ENCODE results near the gene ATP9A. TPM values are rescaled to one million over a fixed set of nuclear protein-coding genes. Genes with fewer than 3 reads are reported as not detected.

ATP9A gene
- polyA plus RNA-seq, 1 of the 3 experiments (the other 2 are of a cell fraction), result 11.0 TPM

DNA sequence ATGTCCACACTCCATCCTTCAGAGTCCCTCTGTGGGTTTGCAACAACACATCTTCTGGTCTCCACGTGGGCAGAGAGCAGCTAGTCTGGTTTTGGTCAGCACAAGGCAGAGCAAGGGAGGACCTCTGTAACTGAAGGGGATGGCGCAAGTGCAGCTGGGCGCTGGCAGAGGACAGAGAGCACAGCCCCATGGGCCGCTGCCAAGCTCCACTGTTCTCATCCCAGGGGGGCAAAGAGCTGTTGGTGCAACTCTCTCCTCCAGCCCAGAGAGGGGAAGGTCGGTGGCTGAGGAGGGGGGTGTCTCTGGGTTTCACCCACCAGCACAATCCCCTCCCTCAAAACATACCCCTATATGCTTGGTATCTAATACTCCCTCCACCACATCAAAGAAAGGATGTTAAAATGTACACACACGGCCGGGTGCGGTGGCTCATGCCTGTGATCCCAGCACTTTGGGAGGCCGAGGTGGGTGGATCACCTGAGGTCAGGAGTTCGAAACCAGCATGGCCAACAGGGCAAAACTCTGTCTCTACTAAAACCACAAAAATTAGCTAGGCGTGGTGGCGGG lies 9.1 kb downstream of the ATP9A start (continued):
- TF ChIP-seq, protein P1, sequence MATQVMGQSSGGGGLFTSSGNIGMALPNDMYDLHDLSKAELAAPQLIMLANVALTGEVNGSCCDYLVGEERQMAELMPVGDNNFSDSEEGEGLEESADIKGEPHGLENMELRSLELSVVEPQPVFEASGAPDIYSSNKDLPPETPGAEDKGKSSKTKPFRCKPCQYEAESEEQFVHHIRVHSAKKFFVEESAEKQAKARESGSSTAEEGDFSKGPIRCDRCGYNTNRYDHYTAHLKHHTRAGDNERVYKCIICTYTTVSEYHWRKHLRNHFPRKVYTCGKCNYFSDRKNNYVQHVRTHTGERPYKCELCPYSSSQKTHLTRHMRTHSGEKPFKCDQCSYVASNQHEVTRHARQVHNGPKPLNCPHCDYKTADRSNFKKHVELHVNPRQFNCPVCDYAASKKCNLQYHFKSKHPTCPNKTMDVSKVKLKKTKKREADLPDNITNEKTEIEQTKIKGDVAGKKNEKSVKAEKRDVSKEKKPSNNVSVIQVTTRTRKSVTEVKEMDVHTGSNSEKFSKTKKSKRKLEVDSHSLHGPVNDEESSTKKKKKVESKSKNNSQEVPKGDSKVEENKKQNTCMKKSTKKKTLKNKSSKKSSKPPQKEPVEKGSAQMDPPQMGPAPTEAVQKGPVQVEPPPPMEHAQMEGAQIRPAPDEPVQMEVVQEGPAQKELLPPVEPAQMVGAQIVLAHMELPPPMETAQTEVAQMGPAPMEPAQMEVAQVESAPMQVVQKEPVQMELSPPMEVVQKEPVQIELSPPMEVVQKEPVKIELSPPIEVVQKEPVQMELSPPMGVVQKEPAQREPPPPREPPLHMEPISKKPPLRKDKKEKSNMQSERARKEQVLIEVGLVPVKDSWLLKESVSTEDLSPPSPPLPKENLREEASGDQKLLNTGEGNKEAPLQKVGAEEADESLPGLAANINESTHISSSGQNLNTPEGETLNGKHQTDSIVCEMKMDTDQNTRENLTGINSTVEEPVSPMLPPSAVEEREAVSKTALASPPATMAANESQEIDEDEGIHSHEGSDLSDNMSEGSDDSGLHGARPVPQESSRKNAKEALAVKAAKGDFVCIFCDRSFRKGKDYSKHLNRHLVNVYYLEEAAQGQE (IDR thresholded peaks at IDR 0.05; ENCODE audit: low read depth, low read length), result no peak
- TF ChIP-seq SIN3A (IDR thresholded peaks at IDR 0.05; ENCODE audit: borderline replicate concordance, low read depth, low read length) (no peak), NFIC (IDR thresholded peaks at IDR 0.05; ENCODE audit: borderline replicate concordance) (no peak), TEAD4 (IDR thresholded peaks at IDR 0.05; ENCODE audit: borderline replicate concordance, insufficient read depth) (no peak)

DNA sequence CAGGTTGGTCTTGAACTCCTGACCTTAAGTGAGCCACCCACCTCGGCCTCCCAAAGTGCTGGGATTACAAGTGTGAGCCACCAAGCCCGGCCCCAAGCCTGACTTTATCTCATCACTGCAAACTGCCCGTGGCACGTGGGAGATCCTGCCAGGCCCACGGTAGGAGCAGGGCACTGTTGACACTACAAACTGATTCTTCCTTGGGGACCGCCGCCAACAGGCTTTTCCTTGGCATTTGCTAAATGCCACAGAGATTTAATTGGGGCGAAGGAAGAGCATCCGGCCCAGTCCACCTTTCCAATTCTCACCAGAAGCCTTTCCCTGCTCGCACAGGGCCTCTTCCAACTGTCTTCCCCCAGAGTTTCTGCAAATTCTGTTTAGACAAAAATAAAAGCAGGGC lies 11.0 kb downstream of the ATP9A start:
- no peak for DNase-seq
- TF ChIP-seq SMC3 (IDR thresholded peaks at IDR 0.05; ENCODE audit: low read depth, low read length) (no peak), SIN3A (IDR thresholded peaks at IDR 0.05; ENCODE audit: borderline replicate concordance, low read depth, low read length) (no peak), ELF1 (IDR thresholded peaks at IDR 0.05) (no peak), FOXM1 (IDR thresholded peaks at IDR 0.05; ENCODE audit: low read depth) (no peak), YY1 (IDR thresholded peaks at IDR 0.05; ENCODE audit: low read depth) (no peak), RXRA (IDR thresholded peaks at IDR 0.05; ENCODE audit: borderline replicate concordance, low read depth) (no peak), FOSL2 (IDR thresholded peaks at IDR 0.05; ENCODE audit: borderline replicate concordance, low read depth) (no peak), POLR2AphosphoS5 (IDR thresholded peaks at IDR 0.05; ENCODE audit: low read depth, low read length) (no peak), MXI1 (IDR thresholded peaks at IDR 0.05; ENCODE audit: low read depth, low read length) (no peak)
- TF ChIP-seq, protein P2, sequence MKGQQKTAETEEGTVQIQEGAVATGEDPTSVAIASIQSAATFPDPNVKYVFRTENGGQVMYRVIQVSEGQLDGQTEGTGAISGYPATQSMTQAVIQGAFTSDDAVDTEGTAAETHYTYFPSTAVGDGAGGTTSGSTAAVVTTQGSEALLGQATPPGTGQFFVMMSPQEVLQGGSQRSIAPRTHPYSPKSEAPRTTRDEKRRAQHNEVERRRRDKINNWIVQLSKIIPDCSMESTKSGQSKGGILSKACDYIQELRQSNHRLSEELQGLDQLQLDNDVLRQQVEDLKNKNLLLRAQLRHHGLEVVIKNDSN (IDR thresholded peaks at IDR 0.05; ENCODE audit: borderline replicate concordance, low read depth), result no peak
- TF ChIP-seq, protein P3, sequence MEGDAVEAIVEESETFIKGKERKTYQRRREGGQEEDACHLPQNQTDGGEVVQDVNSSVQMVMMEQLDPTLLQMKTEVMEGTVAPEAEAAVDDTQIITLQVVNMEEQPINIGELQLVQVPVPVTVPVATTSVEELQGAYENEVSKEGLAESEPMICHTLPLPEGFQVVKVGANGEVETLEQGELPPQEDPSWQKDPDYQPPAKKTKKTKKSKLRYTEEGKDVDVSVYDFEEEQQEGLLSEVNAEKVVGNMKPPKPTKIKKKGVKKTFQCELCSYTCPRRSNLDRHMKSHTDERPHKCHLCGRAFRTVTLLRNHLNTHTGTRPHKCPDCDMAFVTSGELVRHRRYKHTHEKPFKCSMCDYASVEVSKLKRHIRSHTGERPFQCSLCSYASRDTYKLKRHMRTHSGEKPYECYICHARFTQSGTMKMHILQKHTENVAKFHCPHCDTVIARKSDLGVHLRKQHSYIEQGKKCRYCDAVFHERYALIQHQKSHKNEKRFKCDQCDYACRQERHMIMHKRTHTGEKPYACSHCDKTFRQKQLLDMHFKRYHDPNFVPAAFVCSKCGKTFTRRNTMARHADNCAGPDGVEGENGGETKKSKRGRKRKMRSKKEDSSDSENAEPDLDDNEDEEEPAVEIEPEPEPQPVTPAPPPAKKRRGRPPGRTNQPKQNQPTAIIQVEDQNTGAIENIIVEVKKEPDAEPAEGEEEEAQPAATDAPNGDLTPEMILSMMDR (IDR thresholded peaks at IDR 0.05), result no peak
- TF ChIP-seq, protein P4, sequence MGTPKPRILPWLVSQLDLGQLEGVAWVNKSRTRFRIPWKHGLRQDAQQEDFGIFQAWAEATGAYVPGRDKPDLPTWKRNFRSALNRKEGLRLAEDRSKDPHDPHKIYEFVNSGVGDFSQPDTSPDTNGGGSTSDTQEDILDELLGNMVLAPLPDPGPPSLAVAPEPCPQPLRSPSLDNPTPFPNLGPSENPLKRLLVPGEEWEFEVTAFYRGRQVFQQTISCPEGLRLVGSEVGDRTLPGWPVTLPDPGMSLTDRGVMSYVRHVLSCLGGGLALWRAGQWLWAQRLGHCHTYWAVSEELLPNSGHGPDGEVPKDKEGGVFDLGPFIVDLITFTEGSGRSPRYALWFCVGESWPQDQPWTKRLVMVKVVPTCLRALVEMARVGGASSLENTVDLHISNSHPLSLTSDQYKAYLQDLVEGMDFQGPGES (IDR thresholded peaks at IDR 0.05; ENCODE audit: low read depth, low read length), result no peak
- TF ChIP-seq, protein P5, sequence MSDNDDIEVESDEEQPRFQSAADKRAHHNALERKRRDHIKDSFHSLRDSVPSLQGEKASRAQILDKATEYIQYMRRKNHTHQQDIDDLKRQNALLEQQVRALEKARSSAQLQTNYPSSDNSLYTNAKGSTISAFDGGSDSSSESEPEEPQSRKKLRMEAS (IDR thresholded peaks at IDR 0.05; ENCODE audit: low read depth), result no peak
- 83% methylated on average over 5 of the region's 10 CpGs for WGBS (ENCODE audit: low lambda C conversion rate)

More for the DNA sequence above, 11.0 kb downstream of the ATP9A start:
- Histone ChIP-seq H3K79me2 (ENCODE audit: insufficient read depth) (peaks cover 21% of the 10 kb centered on the region), H3K27me3 (ENCODE audit: insufficient read depth) (no peaks in the 10 kb centered on the region), H3K4me3 (ENCODE audit: low read depth in 2 of 2, low read length in 1 of 2) (no peak overlapping the region), H4K20me1 (ENCODE audit: insufficient read depth) (no peaks in the 10 kb centered on the region), H3K9me3 (no peaks in the 10 kb centered on the region), H3K4me2 (no peak overlapping the region), H3K36me3 (replicated peaks in 1 of 2; ENCODE audit: control insufficient read depth in 1 of 2, insufficient read depth in 2 of 2, low read length in 1 of 2) (no peaks in the 10 kb centered on the region), H3K9ac (no peak overlapping the region), H3F3A (replicated peaks; ENCODE audit: insufficient read depth) (peaks cover 16% of the 10 kb centered on the region), H3K27ac (ENCODE audit: low read depth in 2 of 2, low read length in 1 of 2) (no peak overlapping the region), H3K9me2 (no peaks in the 10 kb centered on the region), H3K4me1 (ENCODE audit: control insufficient read depth in 1 of 2, insufficient read depth in 2 of 2, low read depth in 1 of 2, low read length in 1 of 2) (peaks cover 0 to 16% of the 10 kb centered on the region in 2 experiments; a peak in 1 of 4 replicates), H2AFZ (ENCODE audit: low read depth) (no peak overlapping the region)
- POLR2A ChIA-PET, result no interaction called here
- CTCF ChIA-PET, result no interaction called here
